ENCODE results near the gene FAM221B. TPM values are rescaled to one million over a fixed set of nuclear protein-coding genes. Genes with fewer than 3 reads are reported as not detected.

Gene FAM221B
- total and polyA plus RNA-seq, 2 donors (not counting 1 experiment from before 2014, with no cell fraction given), result not detected

DNA sequence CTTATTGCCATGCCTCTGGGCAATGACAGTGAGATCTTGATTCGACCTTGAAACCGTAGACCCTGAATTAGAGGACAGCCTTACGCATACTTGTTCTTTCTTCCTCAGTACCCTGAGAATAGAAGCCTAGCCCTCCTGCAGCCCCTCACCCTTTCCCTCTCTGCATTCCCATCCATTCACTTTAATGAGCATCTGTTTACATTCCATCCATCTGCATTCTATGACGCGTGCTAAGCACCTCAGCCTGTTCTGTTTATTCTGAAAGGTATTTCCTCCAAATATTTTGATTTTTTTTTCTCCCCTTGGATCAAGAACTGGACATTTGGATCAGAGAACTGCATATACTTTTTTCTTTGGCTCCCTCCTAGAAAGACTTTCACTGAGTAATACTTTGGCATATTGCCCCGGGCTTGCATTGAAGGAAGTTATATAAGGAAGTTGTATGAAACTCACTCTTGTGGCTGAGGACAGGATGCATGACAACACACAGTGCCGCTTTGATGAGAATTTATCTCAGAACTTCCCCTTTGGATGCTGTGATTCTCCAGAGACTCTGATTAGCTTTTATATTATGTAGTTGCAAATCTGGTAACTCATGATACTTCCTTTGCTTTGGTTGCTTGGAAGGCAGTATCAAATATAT, 16.2 kb upstream of the FAM221B start:
- Histone ChIP-seq H3K79me2 (ENCODE audit: control insufficient read depth, insufficient read depth, low read length) (no peaks in the 10 kb centered on the region), H3K9me3 (ENCODE audit: control extremely low read depth in 1 of 3, control insufficient read depth in 2 of 3, insufficient read depth in 1 of 3, low read length in 2 of 3) (no peaks in the 10 kb centered on the region), H3K27me3 (replicated peaks in 1 of 4; ENCODE audit: control extremely low read depth in 1 of 4, control insufficient read depth in 3 of 4, insufficient read depth in 4 of 4, low read length in 3 of 4) (no peaks in the 10 kb centered on the region), H3K4me1 (ENCODE audit: control insufficient read depth in 2 of 2, insufficient read depth in 2 of 2, low read length in 2 of 2) (peaks cover 72 to 82% of the 10 kb centered on the region in 2 donors), H4K20me1 (ENCODE audit: control insufficient read depth, insufficient read depth, low read length, poor library complexity, severe bottlenecking) (no peaks in the 10 kb centered on the region), H2AFZ (ENCODE audit: insufficient read depth, low read depth, low read length, poor library complexity, severe bottlenecking) (no peak overlapping the region), H3K27ac (ENCODE audit: low read length in 2 of 2) (peak overlapping the region in 1 of 2 donors; percentile 11), H3K4me3 (ENCODE audit: control extremely low read depth in 1 of 5, extremely low read depth in 1 of 5, insufficient read depth in 1 of 5, low read depth in 2 of 5, low read length in 4 of 5) (peak overlapping the region in 1 of 5 experiments; percentile 21), H3K4me2 (replicated peaks; ENCODE audit: low read depth, low read length, poor library complexity, severe bottlenecking) (peak overlapping the region; percentile 68), H3K9ac (ENCODE audit: low read length) (no peak overlapping the region), H3K36me3 (replicated peaks in 1 of 2; ENCODE audit: control extremely low read depth in 1 of 2, control insufficient read depth in 1 of 2, extremely low read depth in 1 of 2, insufficient read depth in 2 of 2, low read length in 1 of 2) (no peaks in the 10 kb centered on the region)
- TF ChIP-seq, protein P1, sequence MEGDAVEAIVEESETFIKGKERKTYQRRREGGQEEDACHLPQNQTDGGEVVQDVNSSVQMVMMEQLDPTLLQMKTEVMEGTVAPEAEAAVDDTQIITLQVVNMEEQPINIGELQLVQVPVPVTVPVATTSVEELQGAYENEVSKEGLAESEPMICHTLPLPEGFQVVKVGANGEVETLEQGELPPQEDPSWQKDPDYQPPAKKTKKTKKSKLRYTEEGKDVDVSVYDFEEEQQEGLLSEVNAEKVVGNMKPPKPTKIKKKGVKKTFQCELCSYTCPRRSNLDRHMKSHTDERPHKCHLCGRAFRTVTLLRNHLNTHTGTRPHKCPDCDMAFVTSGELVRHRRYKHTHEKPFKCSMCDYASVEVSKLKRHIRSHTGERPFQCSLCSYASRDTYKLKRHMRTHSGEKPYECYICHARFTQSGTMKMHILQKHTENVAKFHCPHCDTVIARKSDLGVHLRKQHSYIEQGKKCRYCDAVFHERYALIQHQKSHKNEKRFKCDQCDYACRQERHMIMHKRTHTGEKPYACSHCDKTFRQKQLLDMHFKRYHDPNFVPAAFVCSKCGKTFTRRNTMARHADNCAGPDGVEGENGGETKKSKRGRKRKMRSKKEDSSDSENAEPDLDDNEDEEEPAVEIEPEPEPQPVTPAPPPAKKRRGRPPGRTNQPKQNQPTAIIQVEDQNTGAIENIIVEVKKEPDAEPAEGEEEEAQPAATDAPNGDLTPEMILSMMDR (IDR thresholded peaks at IDR 0.05), result no peak
- TF ChIP-seq EZH2 (IDR thresholded peaks at IDR 0.05; ENCODE audit: borderline replicate concordance, insufficient read depth, low read depth, low read length, poor library complexity, severe bottlenecking), result no peak
- peak; percentile 84 for DNase-seq
- intact Hi-C loops (cut with micrococcal nuclease), result loop anchor here (2.0 to 5.0 kb wide), 2 partner anchors 16 to 38 kb away; partner anchors contain the start of genes FAM221B and TMEM8B
- Mint-ChIP-seq H3K27me3 (no peaks in the 10 kb centered on the region), H3K4me1 (peaks cover 76% of the 10 kb centered on the region), H3K9me3 (ENCODE audit: insufficient read depth) (no peaks in the 10 kb centered on the region), H3K4me3 (peak overlapping the region; percentile 29), H3K27ac (peak overlapping the region; percentile 23)
- CTCF ChIA-PET, result interaction anchor here (1.0 to 3.3 kb wide), 8 partner anchors 9 to 110 kb away, joined by 3 to 17 read pairs (median 5); partner anchors contain the start of genes FAM221B, HINT2 and TMEM8B
- WGBS (ENCODE audit: insufficient coverage), result 66% methylated on average over 5 of the region's 7 CpGs
- ATAC-seq (ENCODE audit: low read depth), result peak; percentile 75
- POLR2A ChIA-PET, result interaction anchor here (1.2 kb wide), 1 partner anchor 30 kb away, joined by 3 read pairs; the partner anchor contains the start of gene HINT2

DNA sequence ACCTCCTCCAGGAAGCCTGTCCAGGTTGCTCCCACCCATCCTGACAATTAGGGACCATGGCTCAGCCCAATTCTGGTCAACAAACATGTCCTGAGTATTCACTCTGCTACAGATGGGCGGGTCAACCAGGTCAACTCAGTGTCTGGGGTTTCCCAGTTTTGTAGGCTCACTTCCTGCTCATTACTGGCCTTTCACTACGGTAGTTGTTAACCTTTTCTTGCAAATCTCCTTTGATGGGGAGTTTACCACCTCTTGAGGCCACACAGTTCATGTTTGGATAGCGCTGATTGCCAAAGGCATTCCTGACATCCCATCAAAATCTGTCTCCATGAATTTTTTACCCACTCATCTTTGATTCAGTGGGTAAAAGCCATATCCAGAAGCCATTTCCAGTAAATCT, 14.3 kb upstream of the FAM221B start:
- no peak for ATAC-seq (ENCODE audit: low read depth)
- H3K9me3 ChIP-seq (ENCODE audit: control extremely low read depth in 1 of 3, control insufficient read depth in 2 of 3, insufficient read depth in 1 of 3, low read length in 2 of 3), result no peaks in the 10 kb centered on the region
- no peaks in the 10 kb centered on the region for H4K20me1 ChIP-seq (ENCODE audit: control insufficient read depth, insufficient read depth, low read length, poor library complexity, severe bottlenecking)
- H3K4me1 ChIP-seq (ENCODE audit: control insufficient read depth in 2 of 2, insufficient read depth in 2 of 2, low read length in 2 of 2), result peaks cover 63 to 72% of the 10 kb centered on the region in 2 donors
- no peaks in the 10 kb centered on the region for H3K9me3 Mint-ChIP-seq (ENCODE audit: insufficient read depth)
- DNase-seq, result peak; percentile 45
- TF ChIP-seq, protein P1 (IDR thresholded peaks at IDR 0.05), result no peak
- TF ChIP-seq EZH2 (IDR thresholded peaks at IDR 0.05; ENCODE audit: borderline replicate concordance, insufficient read depth, low read depth, low read length, poor library complexity, severe bottlenecking), result no peak
- no peak overlapping the region for H3K27ac ChIP-seq (ENCODE audit: low read length in 2 of 2)
- ChIA-PET CTCF (interaction anchor here (1.3 to 3.3 kb wide), 3 partner anchors 16 to 39 kb away, joined by 6 to 17 read pairs (median 10); no protein-coding TSS in a partner anchor), POLR2A (interaction anchor here (0.7 kb wide), 1 partner anchor 146 kb away, joined by 3 read pairs; no protein-coding TSS in a partner anchor)
- H3K27me3 Mint-ChIP-seq, result no peaks in the 10 kb centered on the region
- H3K27me3 ChIP-seq (replicated peaks in 1 of 4; ENCODE audit: control extremely low read depth in 1 of 4, control insufficient read depth in 3 of 4, insufficient read depth in 4 of 4, low read length in 3 of 4), result no peaks in the 10 kb centered on the region
- H3K4me1 Mint-ChIP-seq, result peaks cover 65% of the 10 kb centered on the region
- 49% methylated on average over 3 of the region's 3 CpGs for WGBS (ENCODE audit: insufficient coverage)
- no peak overlapping the region for H3K4me3 Mint-ChIP-seq
- no peaks in the 10 kb centered on the region for H3K36me3 ChIP-seq (replicated peaks in 1 of 2; ENCODE audit: control extremely low read depth in 1 of 2, control insufficient read depth in 1 of 2, extremely low read depth in 1 of 2, insufficient read depth in 2 of 2, low read length in 1 of 2)
- H3K27ac Mint-ChIP-seq, result no peak overlapping the region
- peaks cover 3% of the 10 kb centered on the region for H3K79me2 ChIP-seq (ENCODE audit: control insufficient read depth, insufficient read depth, low read length)
- H3K4me2 ChIP-seq (replicated peaks; ENCODE audit: low read depth, low read length, poor library complexity, severe bottlenecking), result peak overlapping the region; percentile 35
- H3K9ac ChIP-seq (ENCODE audit: low read length), result no peak overlapping the region
- H2AFZ ChIP-seq (ENCODE audit: insufficient read depth, low read depth, low read length, poor library complexity, severe bottlenecking), result no peak overlapping the region
- no peak overlapping the region for H3K4me3 ChIP-seq (ENCODE audit: control extremely low read depth in 1 of 5, extremely low read depth in 1 of 5, insufficient read depth in 1 of 5, low read depth in 2 of 5, low read length in 4 of 5)
- intact Hi-C loops (cut with micrococcal nuclease), result no loop called here

All from B cell (primary cell).